GM18870 (cell line): ENCODE measurements around the gene CASTOR1.

ENCODE experiments used
- ATAC-seq: cut with Tn5 transposase; IDR thresholded peaks from one replicate; pipeline ENCODE4 v1.9.1; 2021; ENCODE audit warnings: moderate library complexity; ENCODE audit not compliant: unreplicated experiment

CASTOR1 gene

GRCh38 chr22:30286331-30286730 lies 3.0 kb downstream of the CASTOR1 start:
- ATAC-seq = no peak

GRCh38 chr22:30285846-30286200 lies 3.5 kb downstream of the CASTOR1 start:
- ATAC-seq = no peak

- ATAC-seq = no peak
Observed at GRCh38 chr22:30285176-30285845, 4.0 kb downstream of the CASTOR1 start.

GRCh38 chr22:30284666-30285065 lies 4.6 kb downstream of the CASTOR1 start:
- no peak for ATAC-seq

GRCh38 chr22:30284172-30284571 lies 5.1 kb downstream of the CASTOR1 start:
- no peak for ATAC-seq

- no peak for ATAC-seq
Observed at GRCh38 chr22:30283342-30283741, 6.0 kb downstream of the CASTOR1 start.

GRCh38 chr22:30282616-30283046 lies 6.7 kb downstream of the CASTOR1 start:
- ATAC-seq = no peak

- ATAC-seq = no peak
Observed at GRCh38 chr22:30280505-30280904, 8.8 kb downstream of the CASTOR1 start.

GRCh38 chr22:30279932-30280331 lies 9.4 kb downstream of the CASTOR1 start:
- ATAC-seq = no peak

- no peak for ATAC-seq
Observed at GRCh38 chr22:30279046-30279788, 10.1 kb downstream of the CASTOR1 start.

- ATAC-seq = no peak
Observed at GRCh38 chr22:30277547-30278344, 11.6 kb downstream of the CASTOR1 start.

GRCh38 chr22:30276039-30276438 lies 13.3 kb downstream of the CASTOR1 start:
- no peak for ATAC-seq

GRCh38 chr22:30275625-30276024 lies 13.7 kb downstream of the CASTOR1 start:
- no peak for ATAC-seq

- ATAC-seq = no peak
Observed at GRCh38 chr22:30274437-30274812, 14.9 kb downstream of the CASTOR1 start.

- ATAC-seq = no peak
Observed at GRCh38 chr22:30273711-30274436, 15.4 kb downstream of the CASTOR1 start.

- no peak for ATAC-seq
Observed at GRCh38 chr22:30272781-30273601, 16.3 kb downstream of the CASTOR1 start.

GRCh38 chr22:30270832-30271231 lies 18.5 kb downstream of the CASTOR1 start:
- no peak for ATAC-seq

GRCh38 chr22:30268331-30268730 lies 21.0 kb downstream of the CASTOR1 start:
- no peak for ATAC-seq

GRCh38 chr22:30267382-30268302 lies 21.7 kb downstream of the CASTOR1 start:
- ATAC-seq = no peak
